Medulla oblongata (tissue), 1 donor: ENCODE measurements around the gene DIAPH2.

ENCODE experiments used
- DNase-seq: peaks from one replicate; pipeline ENCODE4 v3.0.0-alpha.2; 2015; ENCODE audit errors: extremely low spot score

Gene DIAPH2

GRCh38 chrX:97175147-97175546 lies 490.5 kb downstream of the DIAPH2 start:
- no peak for DNase-seq

- DNase-seq, result no peak
Observed at GRCh38 chrX:97189668-97190067, 505.0 kb downstream of the DIAPH2 start.

- DNase-seq, result no peak
Observed at GRCh38 chrX:97199501-97199900, 514.9 kb downstream of the DIAPH2 start.

DNA sequence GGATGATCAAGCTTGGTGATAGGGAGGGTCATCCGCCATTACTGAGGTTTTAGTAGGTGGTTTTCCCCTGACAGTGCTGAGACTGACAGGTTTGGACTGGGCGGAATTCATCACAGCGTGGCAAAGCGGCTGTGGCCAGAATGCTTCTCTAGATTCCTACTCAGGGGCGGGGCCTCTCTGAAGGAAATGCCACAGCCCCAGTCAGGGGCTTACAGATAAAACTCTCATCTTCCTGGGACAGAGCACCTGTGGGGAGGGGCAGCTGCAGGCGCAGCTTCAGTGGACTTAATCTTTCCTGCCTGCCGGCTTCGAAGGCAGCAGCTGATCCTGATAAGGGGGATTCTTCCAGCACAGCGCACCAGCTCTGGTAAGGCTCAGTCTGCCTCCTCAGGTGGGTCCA lies 515.8 kb downstream of the DIAPH2 start:
- no peak for DNase-seq

- no peak for DNase-seq
Observed at GRCh38 chrX:97210501-97210900, 525.9 kb downstream of the DIAPH2 start.

DNA sequence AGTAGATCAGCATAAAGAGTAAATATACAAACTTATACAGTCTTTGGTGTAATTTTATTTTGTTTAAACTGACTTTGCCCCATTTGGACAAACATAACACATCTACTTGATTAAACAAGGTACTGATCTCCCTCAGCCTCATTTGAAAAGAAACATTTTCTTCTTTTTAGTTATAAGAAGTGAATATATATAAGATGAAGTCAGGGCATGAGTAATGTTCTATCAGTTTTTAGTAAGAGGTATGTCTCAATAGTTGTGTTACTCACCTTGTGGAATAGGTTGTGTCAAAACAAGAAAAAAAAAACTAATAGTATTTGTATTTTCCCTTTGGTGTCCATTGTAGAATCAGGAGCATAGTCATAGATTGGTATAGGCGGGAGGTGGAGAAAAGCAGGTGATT lies 526.4 kb downstream of the DIAPH2 start:
- no peak for DNase-seq

DNA sequence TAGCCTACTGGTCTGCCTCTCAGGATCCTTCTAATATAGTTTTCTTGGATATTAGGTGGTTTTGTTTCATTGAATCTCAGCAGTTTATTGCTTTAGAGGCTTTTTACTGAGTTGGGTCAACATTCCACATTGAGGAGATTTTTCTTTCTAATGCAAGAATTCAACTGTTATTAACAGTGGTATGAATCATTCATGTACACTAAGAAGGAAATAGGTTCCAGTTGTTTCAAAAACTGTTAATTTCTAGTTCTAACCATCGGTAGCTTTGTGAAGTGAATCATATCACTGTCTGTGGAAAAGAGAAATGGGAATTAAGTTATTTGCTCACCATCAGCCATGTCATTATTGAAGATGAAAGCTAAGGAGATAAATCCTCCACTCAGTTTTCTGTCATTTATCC lies 530.5 kb downstream of the DIAPH2 start:
- DNase-seq, result no peak

GRCh38 chrX:97224148-97224547 lies 539.5 kb downstream of the DIAPH2 start:
- no peak for DNase-seq

GRCh38 chrX:97229318-97229717 lies 544.7 kb downstream of the DIAPH2 start:
- no peak for DNase-seq

GRCh38 chrX:97230948-97231347 lies 546.3 kb downstream of the DIAPH2 start:
- no peak for DNase-seq

DNA sequence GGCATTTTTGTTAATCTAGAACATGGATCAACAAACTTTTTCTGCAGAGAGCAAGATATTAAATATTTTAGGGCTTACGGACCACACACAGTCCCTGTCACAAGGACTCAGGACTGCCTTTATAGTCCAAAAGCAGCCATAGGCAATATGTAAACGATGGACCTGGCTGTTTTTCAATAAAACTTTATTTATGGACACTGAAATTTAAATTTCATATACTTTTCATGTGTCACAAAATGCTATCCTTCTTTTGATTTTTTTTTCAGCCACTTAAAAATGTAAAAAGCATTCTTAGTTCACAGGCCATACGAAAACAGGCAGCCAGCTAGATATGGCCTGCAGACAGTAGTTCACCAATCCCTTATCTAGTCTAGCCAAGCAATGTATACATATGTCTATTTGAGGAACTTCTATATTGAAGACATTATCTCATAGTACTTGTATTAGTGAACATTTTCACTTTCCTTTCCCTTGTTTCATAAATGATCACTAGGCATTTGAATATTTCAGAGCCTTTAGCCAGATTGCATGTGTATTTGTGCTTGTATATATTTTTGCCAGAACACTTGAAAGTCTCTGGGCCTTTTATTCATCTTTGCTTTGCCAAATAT lies 549.9 kb downstream of the DIAPH2 start:
- no peak for DNase-seq

DNA sequence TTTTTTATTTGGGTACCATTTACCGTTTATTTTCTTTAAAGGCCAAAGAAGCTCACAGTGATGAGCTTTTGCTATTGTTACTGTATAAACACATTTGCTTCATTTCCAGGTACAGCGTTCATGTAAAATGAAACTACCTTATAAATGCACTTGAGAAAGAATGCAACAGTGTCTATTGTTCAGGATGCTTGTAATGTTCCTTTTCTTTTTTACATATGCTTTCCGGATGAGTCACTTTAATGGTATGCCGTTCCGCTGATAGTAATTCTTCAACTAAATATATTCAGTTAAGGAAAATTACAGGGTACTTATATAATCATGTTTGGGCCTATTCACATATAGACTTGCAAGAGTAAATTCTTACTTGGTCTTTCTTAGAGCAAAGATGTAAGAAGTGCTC lies 554.0 kb downstream of the DIAPH2 start:
- DNase-seq, result no peak

- DNase-seq, result no peak
Observed at GRCh38 chrX:97252111-97252510, 567.5 kb downstream of the DIAPH2 start.

DNA sequence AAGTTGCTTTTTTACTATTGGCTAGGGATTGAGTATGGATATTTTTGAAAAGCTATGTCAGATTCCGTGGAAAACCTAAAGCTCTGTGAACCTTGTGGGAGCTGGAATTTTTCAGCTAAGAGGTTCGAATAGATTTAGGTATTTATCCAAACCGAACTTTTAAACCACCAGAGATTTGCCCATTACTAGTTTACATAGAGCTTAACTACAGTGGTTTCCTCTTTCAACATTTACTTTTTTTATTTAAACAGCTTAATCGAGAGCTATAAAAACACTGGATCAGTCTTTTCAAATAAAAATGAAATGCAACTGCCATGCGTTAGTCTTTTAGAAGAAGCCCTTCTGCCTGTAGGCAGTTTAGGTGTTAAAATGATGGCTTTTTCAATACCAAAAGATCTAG lies 576.0 kb downstream of the DIAPH2 start:
- no peak for DNase-seq

DNA sequence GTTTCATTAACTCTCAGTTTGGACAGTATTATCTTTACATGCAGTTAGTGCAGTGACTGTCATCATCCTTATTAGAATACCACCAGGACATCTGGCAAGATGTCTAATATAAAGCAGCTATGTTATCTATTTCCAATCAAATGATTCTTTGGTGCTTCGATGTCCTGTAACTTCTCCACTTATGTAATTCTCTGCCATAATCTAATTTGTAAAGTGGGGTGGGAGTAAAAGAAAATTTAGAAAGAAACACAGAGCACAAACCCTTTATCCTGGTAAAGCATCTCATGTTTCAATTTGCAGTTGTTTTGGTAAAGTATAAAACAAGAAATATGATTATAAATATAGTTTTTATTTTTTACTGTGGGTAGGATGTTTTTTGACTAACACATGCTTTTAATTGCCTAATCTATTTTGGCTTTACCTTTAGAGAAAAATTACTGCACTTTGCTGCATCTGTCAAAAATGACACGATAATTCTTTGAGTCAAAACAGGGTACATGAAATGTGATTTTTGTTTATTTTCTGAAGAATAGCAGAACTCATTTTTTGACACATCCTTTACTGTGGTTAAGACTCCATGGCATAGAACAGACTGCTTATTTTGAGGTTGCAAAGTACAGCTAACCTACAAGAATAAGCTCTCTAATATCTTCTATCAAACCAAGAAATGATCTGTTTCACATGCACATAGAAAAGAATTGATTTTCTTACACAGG lies 581.9 kb downstream of the DIAPH2 start:
- no peak for DNase-seq

- no peak for DNase-seq
Observed at GRCh38 chrX:97267396-97268181, 582.9 kb downstream of the DIAPH2 start.

DNA sequence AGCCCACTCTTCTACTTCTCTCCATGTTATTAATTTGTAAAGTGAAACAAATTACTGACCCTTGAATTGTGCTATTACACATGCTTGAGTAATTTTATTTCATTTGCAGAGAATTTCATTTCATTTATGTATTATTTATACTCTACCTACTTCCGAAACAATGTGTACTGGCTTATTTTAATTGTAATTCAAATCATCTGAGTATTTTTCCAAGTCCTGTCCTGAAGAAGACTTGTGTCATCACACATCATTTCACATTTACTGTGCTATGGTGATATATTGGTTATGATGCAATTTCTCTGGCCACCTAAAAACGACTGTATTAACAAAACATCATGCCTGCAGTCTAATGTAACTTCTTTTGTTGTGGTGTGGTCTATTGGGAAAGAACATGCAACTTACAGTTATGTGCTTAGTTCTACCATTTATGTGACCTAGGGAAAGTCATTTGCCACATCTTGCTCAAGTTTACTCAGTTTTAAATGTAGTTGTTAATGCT lies 583.6 kb downstream of the DIAPH2 start:
- no peak for DNase-seq

GRCh38 chrX:97284531-97284930 lies 599.9 kb downstream of the DIAPH2 start:
- DNase-seq, result no peak

DNA sequence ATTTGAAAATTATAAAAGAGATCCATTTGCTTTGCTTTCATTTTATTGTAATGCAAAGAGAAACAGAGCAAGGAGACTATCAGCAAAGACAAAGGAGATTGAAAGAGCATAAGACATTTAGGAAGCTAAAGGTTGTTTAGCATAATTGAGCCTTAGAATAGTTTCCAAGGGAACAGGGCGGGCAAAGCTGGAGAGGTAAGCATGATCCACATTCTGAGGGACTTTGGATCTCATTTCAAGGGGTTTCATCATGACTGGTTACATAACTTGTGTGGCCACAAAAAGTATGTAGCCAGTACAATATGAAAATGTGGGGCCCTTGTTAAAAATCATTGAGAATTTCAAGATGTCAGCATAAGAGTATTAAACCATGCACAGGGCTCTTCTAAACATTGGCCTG lies 605.6 kb downstream of the DIAPH2 start:
- no peak for DNase-seq

DNA sequence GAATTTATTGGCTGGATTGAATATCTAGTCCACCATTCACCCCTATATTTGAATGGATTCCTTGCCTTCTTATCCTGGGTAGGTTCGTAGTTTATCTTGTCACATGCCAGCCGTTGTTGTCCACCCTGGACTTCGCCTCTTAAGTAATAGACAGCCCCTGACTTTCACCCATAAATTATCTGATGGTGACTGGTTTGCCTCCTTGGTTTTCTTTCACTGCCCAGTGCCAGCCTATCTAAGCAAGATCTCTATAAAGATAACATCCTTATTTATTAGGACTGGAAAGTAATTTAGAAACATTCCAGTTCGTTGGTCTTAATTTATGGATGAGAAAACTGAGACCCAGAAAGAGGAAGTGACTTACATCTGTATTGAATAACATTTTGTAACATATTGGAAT lies 609.4 kb downstream of the DIAPH2 start:
- DNase-seq, result no peak

- DNase-seq, result no peak
Observed at GRCh38 chrX:97295954-97296353, 611.3 kb downstream of the DIAPH2 start.

GRCh38 chrX:97306771-97307470 lies 622.3 kb downstream of the DIAPH2 start:
- no peak for DNase-seq
